Stimulated activated CD4-positive, alpha-beta T cell treated with anti-CD3 and anti-CD28 coated beads, Interleukin-2, amount 100 ng/mL, for 48 hours (primary cell): ENCODE results near the gene SLC7A5.
"Not testable (repeated sequence)": the region's sequence is repeated elsewhere in the genome, so short reads cannot be mapped to it uniquely, and the experiment has no call there.

ENCODE experiments used
- DNase-seq, 2 donors: peaks; one replicate each; pipeline ENCODE4 v3.0.0-alpha.2; 2020

SLC7A5 gene

DNA sequence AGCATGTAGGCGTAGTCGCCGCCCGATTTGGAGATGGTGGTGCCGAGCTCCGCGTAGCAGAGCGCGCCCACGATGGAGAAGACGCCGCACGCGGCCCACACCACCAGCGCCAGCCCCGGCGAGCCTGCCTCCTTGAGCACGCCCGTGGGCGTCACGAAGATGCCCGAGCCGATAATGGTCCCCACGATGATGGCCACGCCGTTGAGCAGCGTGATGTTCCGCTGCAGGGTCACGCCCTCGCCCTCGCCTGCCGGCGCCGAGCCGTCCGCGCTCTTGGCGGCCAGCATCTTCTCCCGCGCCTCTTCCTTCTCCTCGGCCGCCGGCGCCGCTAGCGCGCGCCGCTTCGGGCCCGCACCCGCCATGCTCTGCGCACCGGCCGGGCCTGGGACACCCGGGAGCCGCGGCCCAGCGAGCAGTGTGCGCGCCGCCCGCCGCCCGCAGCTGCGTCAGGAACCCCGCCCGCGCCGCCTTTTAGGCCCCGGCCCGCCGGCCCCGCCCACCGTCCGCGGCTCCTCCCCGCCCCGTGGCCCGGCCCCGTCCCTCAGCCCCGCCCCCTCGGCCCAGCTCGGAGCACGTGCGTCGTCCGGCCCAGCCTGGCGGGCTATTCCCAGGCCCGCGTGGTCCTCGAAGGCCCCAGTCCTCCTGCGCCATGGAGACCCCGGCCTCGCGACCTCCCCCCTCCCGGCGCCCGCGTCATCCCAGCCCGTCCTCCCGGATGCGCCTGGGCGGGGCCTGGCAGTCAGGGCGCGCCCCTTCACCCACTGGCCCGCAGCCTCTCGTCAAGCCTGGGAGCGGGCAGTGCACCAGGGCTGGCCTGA lies at the start of gene SLC7A5:
Gene SLC7A5, minus strand, starts transcription at position 447 of the 818 bp plus-strand sequence. Its CDS starts 85 bp downstream, at position 362.
- peak; percentile 89 to 94 for DNase-seq

DNA sequence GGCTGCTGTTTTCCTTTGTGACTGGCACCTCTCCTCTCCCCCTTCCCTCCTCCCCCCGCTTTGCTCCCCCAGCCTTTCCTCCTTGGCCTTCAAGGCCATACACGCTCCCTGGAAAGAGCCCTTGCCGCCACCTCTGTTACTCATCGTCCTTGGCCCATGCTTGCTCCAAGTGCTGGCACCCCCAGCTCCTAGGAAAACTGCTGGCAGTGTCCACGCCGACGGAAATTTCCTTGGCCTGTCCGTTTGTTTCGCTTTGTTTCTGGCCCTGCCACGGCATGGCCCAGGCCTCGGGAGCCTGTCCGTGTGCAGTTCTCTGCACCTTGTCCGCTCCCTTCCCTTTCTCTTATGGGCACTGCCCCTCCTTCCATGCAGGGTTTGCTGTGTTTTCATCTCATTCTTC lies 49.0 kb upstream of the SLC7A5 start:
- no peak for DNase-seq

DNA sequence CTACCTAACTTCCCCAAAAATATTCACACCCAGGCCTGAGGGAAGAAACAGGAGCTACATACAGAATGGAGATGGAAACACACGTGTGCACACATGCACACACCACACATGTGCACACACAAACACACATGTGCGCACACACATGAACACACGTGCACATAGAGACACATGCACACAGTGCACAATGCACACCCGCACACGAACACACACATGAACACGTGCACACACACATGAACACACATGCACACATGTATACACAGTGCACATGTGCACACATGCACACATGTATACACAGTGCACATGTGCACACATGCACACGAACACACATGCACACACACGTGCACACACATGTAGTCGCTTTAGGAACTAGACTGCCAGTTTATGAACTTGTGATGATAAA lies 48.2 kb upstream of the SLC7A5 start:
- no peak for DNase-seq

DNA sequence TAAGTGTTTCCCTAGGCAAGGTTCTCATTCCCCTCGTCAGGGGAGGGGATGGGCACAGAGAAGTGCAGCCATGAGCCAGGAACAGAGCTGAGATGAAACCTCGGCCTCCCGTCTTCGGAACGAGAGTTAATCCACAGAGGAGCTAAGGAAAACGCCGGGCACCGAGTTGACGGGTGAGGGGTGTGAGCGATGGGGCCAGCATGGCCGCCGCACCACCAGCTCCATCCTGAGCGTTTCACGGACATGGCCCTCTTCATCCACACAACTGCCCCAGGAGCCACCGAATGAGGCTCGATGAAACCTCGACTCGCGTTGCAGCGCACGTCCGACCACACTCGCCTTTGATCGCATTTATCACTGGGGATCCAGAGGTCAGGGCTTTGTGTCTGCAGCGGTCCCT lies 45.5 kb upstream of the SLC7A5 start:
- no peak for DNase-seq

DNA sequence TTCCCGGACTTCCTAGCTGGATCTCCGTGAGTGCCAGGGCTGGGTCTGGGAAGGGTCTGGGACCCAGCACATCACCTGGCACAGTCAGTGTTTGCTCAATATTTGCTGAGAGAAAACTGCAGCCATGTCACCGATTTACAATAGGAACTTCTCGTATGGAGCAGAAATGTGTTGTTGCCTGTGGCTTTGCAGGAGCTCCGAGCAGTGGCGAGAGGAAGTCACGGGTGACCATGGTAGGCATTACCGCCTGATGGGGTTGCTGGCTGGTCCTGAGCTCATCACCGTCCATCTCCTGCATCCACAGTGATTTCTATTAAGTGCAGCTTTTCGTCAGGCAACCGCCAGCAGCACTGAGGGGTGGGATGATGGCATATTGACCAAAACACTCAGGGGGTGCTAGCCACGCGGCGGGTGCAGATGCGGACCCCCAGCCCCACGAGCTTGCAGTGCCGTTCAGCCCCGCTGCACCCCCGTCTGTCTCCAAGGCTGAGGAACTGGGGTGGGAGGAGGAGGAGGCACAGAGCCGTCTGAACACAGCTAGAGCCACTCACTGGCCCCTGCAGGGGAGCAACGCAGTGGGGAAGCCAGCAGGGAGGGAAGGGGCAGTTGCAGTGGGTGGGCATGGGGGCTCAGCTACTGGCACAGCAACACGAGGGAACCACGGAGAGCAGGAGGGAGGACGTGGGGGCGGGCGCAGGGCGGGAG lies 44.9 kb upstream of the SLC7A5 start:
- DNase-seq: not testable (repeated sequence)

DNA sequence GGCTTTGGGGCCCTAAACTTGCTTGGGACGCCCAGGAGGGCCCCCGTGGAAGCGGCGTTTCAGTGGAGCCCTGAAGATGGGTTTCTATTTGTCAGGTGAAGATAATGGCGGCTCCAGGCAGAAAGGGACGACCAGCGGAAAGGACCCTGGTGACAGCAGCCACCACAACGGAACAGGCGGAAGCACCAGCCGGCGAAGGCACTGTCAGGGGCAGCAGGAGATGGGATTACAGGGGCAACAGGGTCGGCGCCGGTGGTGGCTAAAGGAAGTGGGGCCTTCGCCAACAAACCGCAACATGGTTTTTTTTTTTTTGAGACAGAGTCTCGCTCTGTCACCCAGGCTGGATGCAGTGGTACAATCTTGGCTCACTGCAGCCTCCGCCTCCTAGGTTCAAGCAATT lies 43.4 kb upstream of the SLC7A5 start:
- DNase-seq: not testable (repeated sequence)

DNA sequence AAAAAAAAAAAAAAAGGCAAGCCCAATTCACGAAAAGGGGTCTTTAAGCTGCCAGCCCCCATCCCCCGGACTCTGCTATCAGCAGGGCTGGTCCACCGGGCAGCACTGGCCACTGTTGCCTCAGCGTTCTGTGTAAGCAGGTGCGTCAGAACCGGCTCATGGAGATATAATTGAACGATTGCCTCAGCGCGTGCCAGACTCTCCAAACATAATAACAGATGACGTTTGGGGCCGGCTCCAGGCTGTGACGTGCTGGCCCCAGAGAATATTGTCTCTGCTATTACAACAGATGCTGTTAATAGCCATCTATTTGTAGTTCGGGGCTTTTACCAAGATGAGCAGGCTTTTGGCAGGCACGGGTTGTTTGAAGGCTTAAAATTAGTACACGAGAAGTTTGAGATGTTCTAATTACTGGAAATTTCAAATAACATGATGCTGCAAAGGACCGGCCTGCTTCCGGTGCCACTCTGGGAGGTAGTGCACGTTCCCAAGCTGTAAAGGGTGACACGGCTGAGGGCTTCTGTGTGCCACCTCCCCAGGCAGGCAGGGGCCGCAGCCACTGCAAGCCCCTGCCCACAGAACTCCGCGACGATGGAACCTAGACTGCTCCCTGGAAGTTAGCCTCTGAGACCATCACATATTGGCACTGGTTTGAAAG lies 41.9 kb upstream of the SLC7A5 start:
- not testable (repeated sequence) for DNase-seq

DNA sequence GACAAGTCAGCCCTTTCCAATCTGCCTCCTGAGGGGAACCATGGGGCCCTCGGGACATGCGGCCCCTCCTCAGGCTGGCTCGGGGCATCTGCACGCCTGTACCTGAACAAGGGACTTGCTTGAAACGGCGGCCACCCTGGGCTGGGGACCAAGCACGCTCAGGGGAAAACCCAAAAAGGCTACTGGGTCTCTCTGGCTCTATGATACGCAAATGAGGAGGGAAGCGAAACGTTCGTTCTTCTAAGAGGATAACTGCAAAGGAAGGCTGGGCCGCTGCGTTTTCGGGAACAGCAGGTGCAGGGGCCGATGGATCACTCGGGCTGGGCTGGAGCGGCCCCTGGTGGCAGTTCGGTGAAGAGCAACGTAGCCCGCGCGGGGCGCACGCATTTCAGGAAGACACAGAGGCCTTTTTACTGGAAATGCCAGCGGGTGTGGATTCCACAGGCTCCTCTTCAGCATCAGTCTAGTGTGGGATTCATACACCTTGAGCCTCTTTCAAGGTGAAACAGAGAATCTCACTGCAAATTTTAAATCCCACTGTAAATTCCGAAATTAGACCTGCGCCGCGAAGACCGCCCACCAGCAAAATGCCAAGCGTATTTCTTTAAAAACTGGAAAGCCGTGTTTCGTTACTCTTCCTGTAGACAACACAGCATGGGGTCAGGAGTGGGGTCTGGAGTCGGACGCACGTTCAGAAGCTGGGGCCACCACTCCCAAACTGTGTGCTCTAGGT lies 40.1 kb upstream of the SLC7A5 start:
- peak; percentile 91 to 93 for DNase-seq

DNA sequence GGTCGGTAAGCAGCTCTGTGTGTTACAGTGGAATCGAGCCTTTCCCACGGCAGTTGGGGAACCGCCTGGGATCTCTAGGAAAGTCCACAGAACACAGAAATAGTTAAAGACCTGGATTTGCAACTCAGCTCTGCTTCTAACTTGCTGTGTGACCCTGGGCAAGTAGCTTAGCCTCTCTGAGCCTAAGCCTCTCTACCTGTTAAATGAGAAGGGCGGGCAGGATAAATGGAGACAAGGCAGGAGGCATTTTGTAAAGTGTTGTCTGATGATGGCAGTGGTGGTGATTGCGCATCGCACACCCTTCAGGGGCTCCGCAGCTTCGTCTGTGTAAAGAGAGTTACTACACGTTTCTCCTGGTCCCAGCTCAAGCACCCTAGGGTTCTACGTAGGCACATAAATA lies 38.8 kb upstream of the SLC7A5 start:
- not testable (repeated sequence) for DNase-seq

DNA sequence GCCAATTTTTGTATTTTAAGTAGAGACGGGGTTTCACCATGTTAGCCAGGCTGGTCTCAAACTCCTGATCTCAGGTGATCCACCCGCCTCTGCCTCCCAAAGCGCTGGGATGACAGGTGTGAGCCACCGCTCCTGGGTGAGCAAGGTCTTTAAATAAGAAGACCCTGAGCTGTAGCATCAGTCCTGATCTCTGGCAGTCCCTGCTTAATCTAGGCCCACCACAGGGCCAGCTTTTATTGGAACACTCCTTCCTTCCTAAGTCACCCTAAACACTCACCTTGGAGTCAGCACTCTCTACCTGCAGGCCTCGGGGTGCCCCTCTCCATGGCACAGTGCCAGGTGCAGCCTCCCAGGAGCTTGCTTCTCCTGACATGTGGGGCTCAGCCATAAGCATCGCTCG lies 36.2 kb upstream of the SLC7A5 start:
- DNase-seq: not testable (repeated sequence)

DNA sequence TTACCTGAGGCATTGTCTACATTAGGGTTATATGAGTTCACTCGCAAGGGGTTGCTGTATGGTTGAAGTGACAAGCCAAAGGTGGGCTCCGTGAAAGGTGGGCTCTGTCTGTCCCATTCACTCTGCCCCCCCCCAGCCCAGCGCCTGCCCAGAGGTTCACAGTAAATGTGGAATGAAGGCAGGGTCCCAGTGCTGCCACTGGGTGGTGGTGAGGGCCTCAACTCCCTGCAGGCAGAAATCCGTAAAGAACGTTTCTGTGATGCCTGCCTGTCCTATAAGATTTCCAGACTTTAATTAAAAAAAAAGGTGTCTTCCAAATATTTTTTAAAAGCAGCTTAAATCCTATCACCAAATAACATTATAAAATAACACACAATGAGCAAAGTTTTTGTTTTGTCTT lies 35.7 kb upstream of the SLC7A5 start:
- DNase-seq: not testable (repeated sequence)

DNA sequence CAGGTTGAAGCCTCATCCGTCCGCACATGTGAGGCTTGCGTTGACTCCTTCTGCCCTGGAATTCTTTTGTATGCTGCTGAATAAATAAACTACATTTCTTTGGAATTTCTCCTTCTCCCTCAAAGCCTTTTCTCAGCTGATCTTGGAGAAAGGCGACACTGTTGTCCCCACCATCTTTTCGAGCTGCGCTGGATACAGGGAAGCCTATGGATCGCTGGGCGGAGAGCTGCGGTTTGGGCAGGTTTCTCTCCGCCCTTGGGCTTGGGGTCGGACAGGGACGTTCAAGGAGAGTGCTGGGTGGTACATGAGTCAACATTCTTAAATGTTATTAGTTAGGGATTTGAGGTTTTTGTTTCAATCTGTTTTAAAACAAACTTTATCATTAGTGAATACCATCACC lies 31.2 kb upstream of the SLC7A5 start:
- DNase-seq: not testable (repeated sequence)

DNA sequence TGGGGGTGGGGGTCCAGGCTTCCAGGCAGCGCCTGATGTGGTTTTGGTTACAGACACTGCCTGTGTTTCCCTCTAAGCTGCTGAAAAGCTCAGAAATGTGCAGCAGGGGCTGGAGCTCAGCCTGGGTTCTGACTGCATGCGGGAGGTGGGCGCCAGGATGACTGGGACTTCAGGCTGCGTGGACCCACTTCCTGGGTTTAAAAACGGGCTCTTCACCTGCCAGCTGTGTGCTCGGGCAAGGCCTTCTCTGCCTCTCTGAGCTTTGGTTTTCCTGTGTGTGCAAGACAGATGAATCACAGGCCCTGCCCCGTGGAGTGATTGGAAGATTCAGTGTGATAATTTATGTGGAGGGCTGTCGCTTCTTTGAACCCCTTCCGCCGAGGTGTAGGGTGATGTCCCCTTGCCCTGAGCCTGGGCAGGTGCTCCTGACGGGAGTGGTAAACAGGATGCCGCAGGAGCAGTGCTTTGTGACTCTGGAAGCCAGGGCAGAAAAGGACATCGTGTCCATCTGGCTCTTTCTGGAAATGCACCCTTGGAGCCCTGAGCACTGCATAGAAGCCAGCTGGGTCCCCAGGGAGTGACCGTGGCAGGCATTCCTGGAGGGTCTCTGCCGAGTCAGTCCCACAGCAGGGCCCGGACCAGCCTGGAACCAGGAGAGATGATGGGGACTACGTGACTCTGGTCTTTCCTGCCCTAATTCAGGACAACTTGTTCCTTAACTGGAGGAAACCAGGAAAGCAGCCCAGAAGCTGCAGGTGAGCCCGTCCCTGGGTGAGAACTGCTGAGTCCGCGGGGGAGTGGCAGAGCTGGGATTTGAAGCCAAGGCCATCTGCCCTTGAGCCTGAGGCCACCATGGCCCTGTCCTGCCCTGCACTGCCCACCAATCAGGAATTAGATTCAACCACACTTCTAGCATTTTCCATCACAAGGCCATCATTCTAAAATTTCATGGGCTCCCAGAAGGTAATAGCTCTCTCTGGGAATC lies 28.5 kb upstream of the SLC7A5 start:
- peak; percentile 30 to 43 for DNase-seq

DNA sequence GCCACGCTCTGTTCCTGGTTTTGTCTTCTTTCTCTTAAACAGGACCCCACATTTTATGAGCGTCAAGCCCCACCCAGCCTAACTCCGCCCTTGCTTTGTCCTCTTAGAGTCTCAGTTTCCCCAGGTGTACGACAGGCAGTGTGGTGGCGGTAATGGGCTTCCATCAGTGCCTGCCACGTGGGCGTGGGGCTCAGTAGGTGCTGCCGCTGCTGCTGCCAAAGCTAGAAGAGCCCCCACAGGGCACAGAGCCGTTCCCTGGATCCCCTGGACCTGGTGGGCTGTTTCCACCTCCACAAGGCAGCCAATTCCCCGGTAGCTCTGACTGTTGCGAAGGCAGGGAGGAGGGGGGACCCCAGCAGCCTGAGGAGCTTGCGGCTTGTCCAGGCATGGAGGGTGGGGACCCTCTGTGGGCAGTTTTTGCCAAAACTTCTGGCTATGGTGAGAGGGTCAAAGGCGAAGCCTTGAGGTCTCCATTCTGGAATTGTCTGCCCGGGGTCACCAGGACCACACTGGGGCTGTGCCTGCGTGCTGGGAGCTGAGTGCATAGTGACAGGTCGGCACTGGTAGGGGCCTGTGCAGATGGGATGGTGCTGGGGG lies 27.7 kb upstream of the SLC7A5 start:
- DNase-seq: not testable (repeated sequence)

DNA sequence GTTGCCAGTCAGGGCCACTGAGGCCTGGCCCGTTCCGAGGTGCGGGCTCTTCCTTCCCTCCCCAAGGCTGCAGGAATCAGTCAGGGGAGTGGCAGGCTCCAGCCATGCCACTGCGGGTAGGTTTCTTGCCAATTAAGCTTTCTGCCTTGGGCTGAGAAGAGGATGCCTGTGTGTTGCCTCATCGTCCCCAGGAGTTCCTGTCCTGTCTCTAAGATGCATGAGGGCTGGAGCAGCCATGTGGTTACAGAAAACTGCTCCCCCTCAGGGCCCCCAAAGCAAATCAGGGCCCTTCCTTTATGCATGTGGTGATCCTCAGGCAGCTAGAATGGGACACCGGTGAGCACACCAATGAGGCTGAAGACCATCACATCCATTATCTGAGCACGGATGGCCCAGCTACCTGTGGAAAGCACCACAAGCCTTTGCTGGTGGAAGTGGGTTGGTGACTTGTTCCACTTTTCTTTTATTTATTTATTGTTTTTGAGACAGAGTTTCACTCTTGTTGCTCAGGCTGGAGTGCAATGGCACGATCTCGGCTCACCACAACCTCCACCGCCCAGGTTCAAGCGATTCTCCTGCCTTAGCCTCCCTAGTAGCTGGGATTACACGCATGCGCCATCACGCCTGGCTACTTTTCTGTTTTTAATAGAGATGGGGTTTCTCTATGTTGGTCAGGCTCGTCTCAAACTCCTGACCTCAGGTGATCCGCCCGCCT lies 27.0 kb upstream of the SLC7A5 start:
- DNase-seq: peak in 1 of 2 donors; percentile 18

DNA sequence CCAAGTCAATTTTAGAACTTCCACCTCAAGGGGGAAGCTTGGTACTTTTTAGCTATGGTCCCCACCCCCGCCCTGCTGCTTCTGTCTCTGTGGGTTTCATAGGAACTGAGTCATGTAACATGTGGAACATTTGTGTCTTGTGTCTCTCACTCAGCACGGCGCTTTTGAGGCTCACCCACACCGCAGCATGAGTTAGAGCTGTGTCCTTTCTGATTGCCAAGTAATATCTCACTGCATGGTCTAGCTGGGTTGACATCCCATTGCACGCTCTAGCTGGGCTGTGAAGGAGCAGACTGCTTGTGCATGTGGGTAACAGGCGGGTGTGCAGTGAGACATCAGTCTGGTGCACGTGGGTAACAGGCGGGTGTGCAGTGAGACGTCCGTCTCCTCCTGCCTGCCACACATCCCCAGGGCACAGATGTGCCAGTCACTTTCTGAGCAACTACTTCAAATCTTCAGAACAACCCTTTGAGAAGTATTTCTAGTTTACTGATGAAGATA lies 26.4 kb upstream of the SLC7A5 start:
- DNase-seq: peak; percentile 71 to 75

DNA sequence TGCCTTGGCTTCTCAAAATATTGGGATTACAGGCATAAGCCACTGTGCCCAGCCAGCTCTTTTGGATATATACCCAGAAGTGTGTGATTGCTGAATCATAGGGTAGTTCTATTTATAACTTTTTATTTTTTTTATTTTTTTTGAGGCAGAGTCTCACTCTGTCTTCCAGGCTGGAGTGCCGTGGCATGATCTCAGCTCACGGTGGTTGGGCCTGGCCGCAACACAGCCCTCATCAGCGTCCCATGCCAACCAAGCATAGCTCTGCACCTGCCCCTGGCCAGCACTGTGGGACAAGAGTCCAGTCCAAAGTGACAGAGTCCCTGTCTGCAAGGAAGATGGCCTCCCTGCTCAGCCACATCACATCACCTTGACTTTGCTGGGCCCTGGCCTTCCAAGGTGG lies 24.7 kb upstream of the SLC7A5 start:
- not testable (repeated sequence) for DNase-seq

DNA sequence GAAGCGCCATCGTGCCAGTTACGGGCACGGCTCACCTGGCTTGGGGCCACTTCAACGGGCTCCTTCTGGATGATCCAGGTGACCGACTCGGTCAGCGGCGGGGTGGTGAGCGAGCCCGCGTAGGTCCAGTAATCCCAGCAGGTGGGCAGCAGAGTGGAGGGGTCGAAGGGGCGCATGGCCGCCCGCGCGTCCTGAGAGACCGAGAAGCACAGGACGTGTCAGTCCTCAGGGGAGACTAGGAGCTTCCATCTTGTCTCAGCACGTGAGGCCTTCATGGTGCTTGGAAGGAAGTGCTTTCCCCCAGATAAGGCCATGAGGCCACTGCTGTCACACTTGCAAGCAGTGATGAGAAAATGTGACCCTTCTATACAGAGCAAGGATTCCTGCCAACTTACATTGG lies 22.5 kb upstream of the SLC7A5 start:
- DNase-seq: no peak

DNA sequence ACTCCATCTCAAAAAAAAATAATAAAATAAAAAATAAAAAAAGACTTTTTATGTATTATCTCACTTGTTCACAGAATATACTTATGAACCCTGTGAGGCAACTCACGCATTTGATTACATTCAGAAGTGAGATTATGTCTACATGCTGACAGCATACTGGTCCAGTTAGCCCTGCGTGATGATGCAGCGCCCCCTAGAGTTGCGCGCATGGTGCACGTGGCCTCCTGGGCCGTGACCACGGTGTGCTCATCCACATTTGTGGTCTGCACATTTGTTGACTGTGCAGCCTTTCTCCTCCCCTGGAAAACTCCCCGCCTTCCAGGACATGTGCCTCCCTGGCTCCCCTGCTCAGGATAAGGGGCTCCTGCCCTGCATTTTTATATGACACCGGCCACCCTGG lies 20.5 kb upstream of the SLC7A5 start:
- peak; percentile 41 to 55 for DNase-seq

DNA sequence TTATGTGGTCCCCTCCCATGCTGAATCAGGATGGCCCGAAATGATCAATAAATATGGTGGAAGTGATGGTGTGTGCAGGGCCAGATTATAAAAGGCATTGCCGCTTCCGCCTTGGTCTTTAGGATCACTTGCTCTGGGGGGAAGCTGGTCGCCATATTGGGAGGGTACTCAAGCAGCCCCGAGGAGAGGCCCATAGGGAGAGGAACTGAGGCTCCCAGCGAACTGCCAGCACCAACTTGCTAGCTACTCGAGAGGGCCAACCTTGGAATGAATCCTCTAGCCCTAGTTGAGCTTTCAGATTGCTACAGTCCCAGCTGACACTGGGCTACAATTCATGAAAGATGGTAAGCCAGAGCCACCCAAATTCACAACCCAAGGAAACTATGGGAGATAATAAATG lies 19.0 kb upstream of the SLC7A5 start:
- DNase-seq: not testable (repeated sequence)
